ENCODE data around the gene LEKR1.

The LEKR1 gene

GRCh38 chr3:157059181-157059580 lies 233.0 kb downstream of the LEKR1 start:
- TF ChIP-seq CTCF (IDR thresholded peaks at IDR 0.05; ENCODE audit: low read depth, low read length), result no peak

DNA sequence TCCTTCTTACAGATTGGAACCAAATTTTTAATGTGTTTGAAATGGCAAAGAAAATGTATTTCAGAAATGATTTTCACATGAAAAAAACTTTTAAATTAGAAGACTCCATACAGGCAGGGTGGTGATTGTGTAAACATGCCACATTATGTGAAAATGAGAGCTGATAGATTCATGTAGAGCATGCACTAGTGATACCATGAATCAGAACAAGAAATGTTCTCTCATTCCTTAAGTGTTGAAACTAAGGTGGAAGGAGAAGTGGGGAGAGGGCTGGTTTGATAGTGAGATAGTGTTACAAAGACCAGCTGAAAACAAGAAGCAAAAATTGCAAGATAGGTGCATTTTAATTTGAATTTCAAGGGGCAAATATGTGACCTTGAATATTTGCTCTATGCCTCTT lies 233.5 kb downstream of the LEKR1 start:
- no peak for TF ChIP-seq CTCF (IDR thresholded peaks at IDR 0.05; ENCODE audit: low read depth, low read length)
- no peak for DNase-seq (ENCODE audit: extremely low read depth, low read depth)

More at GRCh38 chr3:157059181-157059580, 233.0 kb downstream of the LEKR1 start:
- no peak for DNase-seq (ENCODE audit: extremely low read depth, low read depth)

- no peak for DNase-seq (ENCODE audit: extremely low read depth, low read depth)
- TF ChIP-seq CTCF (IDR thresholded peaks at IDR 0.05; ENCODE audit: low read depth, low read length), result no peak; the same call in 1 of the 2 replicates
Observed at GRCh38 chr3:157061265-157061664, 235.1 kb downstream of the LEKR1 start.

- no peak for DNase-seq (ENCODE audit: extremely low read depth, low read depth)
- no peak for TF ChIP-seq CTCF (IDR thresholded peaks at IDR 0.05; ENCODE audit: low read depth, low read length)
Observed at GRCh38 chr3:157063469-157063868, 237.3 kb downstream of the LEKR1 start.

DNA sequence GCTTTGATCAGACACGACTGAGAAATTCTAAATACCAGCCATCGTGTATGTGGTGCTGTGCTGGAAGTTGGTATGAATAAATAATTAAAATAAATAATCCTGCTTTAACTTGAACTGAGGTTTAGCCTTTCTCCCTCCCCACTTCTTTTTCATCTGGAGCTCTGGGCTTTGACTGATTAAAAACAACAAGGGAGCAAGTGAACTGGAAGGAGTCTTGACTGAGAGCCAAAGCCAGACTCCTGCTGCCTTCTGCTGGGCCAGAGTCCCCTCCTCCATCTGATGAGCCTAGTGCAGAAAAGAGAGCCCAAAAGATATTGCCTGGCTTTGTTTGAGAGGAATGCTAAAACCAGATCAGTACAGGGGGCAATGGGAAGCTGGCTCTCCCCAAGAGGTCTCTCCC lies 237.8 kb downstream of the LEKR1 start:
- no peak for TF ChIP-seq CTCF (IDR thresholded peaks at IDR 0.05; ENCODE audit: low read depth, low read length)
- peak; percentile 84 for DNase-seq (ENCODE audit: extremely low read depth, low read depth)

DNA sequence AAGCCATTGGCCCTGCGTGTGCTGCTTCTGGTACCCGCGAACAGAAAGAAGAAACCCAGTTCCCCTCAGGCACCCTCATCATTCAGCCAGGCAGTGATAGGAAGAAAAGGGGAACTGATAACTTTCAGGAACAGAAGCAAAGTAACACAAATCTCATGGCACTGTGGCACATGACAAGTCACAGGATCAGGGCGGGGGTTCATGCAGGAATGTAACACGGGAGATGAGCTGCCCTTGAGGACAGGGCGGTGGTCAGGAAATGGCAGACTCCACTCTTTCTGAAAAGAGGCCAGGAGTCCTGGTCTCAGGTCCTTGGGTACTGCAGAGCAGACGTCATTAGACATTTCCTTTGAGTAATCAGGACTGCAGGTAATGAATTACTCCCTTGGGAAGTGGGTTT lies 238.2 kb downstream of the LEKR1 start:
- no peak for TF ChIP-seq CTCF (IDR thresholded peaks at IDR 0.05; ENCODE audit: low read depth, low read length)
- no peak for DNase-seq (ENCODE audit: extremely low read depth, low read depth)

DNA sequence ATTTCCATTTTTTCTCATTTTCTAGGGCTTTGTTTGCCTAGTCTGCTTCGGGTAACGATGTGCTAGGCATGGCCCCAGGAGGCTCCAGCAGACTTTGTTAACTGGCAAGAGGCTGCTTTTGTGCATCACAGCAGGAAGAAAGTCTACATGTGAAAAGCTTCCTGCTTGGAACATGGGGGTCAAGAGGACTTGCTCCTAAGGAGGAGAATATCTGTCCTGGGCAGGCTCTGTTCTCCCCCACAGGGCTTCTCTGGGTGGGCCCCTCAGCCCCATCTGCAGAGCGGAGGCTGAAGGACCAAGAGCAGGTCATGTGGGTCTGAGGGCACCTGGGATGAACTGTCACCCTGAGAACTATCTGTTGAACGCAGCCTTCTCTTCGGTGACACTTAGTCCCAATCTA lies 239.0 kb downstream of the LEKR1 start:
- TF ChIP-seq CTCF (IDR thresholded peaks at IDR 0.05; ENCODE audit: low read depth, low read length), result no peak
- DNase-seq (ENCODE audit: extremely low read depth, low read depth), result no peak

Data from AG09319 (cell line).